AG04450 (cell line): ENCODE measurements around the gene S100A12. TPM values are rescaled to one million over a fixed set of nuclear protein-coding genes. Genes with fewer than 3 reads are reported as not detected.

Experiments
- CTCF ChIA-PET: fragments of 300-600, 350-600 bp; formaldehyde crosslinking; extraction: SDS; loops from one replicate; lab custom pipeline; 2022; ENCODE audit warnings: antibody characterized with exemption, inconsistent platforms; lab: Charles Lee
- POLR2A ChIA-PET: fragments of 350-600 bp; formaldehyde crosslinking; extraction: SDS; loops from one replicate; lab custom pipeline; 2021; ENCODE audit warnings: antibody characterized with exemption, inconsistent platforms; lab: Yijun Ruan, JAX
- DNase-seq: peaks from one replicate; pipeline ENCODE4 v3.0.0-alpha.2; 2011; ENCODE audit warnings: low read depth, low spot score
- H3K27ac ChIP-seq: one replicate; pipeline ENCODE4 v1.5.1; 2012; ENCODE audit warnings: low read depth, low read length, control low read depth
- H3K27me3 ChIP-seq: one replicate; pipeline ENCODE4 v1.6.0; 2012; ENCODE audit warnings: low read length; ENCODE audit not compliant: control insufficient read depth, insufficient read depth
- H3K4me3 ChIP-seq: 2 replicates; pipeline ENCODE4 v1.5.1; 2011; ENCODE audit warnings: mild to moderate bottlenecking, low read depth, low read length, control low read depth
- H3K9me3 ChIP-seq: 2 replicates; pipeline ENCODE4 v1.5.1; 2012; ENCODE audit warnings: low read length; ENCODE audit not compliant: control insufficient read depth, insufficient read depth
- polyA plus RNA-seq: library from polyadenylated mRNA; depleted of rRNA; stranded (reverse); fragments of >200 nt; gene quantifications from 2 replicates; pipeline ENCODE4 v1.2.3, GENCODE V29; 2011
- TF ChIP-seq, protein P1 (sequence below): IDR thresholded peaks from 2 replicates; pipeline ENCODE4 v1.5.1; 2011; ENCODE audit warnings: low read depth, low read length, control low read depth, inconsistent platforms

The S100A12 gene
- polyA plus RNA-seq, 1 experiment = not detected

DNA sequence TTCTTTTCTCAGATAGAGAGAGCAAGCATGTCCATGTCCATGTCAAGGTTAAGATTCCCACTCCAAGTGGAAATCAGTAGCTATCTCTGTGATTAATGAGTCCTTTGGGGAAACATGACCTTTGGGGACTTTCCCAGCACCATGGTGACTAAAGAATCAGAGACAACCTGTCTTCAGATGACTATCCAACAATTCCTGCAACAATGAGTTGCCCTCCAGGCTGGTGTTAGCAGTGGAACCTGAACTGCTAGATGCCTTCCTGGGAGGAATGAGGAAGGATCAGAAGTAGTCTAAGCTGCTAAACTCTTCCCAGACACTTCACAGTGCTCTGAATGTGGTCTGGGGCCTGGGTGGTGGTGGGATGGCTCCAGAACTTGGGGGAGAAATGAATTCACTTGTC lies 11.3 kb downstream of the S100A12 start:
- Histone ChIP-seq H3K27ac (no peak overlapping the region), H3K27me3 (peaks cover 8% of the 10 kb centered on the region), H3K4me3 (no peak overlapping the region), H3K9me3 (no peaks in the 10 kb centered on the region)
- CTCF ChIA-PET = interaction anchor here (4.9 kb wide), 1 partner anchor 11 kb away, joined by 27 read pairs; no protein-coding TSS in a partner anchor
- POLR2A ChIA-PET = no interaction called here
- DNase-seq = no peak
- TF ChIP-seq, protein P1, sequence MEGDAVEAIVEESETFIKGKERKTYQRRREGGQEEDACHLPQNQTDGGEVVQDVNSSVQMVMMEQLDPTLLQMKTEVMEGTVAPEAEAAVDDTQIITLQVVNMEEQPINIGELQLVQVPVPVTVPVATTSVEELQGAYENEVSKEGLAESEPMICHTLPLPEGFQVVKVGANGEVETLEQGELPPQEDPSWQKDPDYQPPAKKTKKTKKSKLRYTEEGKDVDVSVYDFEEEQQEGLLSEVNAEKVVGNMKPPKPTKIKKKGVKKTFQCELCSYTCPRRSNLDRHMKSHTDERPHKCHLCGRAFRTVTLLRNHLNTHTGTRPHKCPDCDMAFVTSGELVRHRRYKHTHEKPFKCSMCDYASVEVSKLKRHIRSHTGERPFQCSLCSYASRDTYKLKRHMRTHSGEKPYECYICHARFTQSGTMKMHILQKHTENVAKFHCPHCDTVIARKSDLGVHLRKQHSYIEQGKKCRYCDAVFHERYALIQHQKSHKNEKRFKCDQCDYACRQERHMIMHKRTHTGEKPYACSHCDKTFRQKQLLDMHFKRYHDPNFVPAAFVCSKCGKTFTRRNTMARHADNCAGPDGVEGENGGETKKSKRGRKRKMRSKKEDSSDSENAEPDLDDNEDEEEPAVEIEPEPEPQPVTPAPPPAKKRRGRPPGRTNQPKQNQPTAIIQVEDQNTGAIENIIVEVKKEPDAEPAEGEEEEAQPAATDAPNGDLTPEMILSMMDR = no peak

DNA sequence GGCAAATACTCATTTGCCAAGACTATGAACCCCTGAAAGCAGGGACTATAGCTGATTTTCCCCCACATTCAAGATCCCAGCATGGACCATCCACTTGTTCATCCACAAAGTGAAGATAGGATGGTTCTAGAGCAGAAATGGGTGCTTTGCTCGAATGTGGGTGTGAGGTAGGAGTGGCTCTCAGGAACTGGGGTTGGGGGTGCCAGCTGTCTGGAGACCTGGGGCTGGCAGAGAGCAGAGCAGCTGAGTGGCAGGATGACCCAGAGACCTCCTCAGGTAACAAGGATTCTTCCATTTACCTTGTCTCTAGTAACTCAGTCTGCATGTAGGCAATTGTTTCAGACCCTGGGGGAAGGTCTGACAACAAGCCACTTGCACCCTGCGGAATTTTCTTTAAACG lies 11.8 kb downstream of the S100A12 start:
- Histone ChIP-seq H3K9me3 (no peaks in the 10 kb centered on the region), H3K27me3 (peaks cover 8% of the 10 kb centered on the region), H3K4me3 (no peak overlapping the region), H3K27ac (no peak overlapping the region)
- ChIA-PET CTCF (interaction anchor here (4.9 kb wide), 1 partner anchor 10 kb away, joined by 27 read pairs; no protein-coding TSS in a partner anchor), POLR2A (no interaction called here)
- no peak for DNase-seq
- TF ChIP-seq, protein P1 = no peak

DNA sequence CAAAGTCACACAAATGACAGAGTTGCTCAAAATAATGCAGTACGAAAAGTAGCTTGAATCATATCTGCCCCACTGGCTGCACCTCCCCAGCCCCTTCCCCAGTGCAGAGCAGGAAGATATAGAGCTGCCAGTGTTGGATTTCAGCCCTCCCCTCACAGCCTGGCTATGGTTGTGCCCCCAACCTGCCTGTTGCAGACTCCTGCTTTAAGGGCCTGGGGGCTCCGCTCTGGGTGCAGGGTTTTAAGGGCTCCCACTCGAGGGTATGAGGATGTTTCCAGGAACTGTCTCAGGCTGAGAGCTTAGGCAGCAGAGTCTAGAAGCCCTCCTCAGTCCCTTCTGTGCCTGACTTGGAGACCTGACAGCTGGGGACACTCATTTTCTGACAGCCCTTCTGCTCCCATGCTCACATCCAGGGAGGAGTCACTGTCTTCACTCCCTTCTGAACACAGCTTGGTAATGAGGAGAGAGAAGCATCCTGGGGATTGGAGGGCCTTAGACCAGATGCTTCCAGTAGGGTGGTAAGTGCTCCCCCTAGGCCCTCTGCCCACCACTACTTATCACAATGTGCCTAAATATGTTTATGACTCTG lies 13.1 kb downstream of the S100A12 start:
- POLR2A ChIA-PET = no interaction called here
- CTCF ChIA-PET = interaction anchor here (4.9 kb wide), 1 partner anchor 9 kb away, joined by 27 read pairs; no protein-coding TSS in a partner anchor
- Histone ChIP-seq H3K9me3 (no peaks in the 10 kb centered on the region), H3K4me3 (no peak overlapping the region), H3K27ac (no peak overlapping the region), H3K27me3 (peaks cover 8% of the 10 kb centered on the region)
- TF ChIP-seq, protein P1 = no peak
- DNase-seq = no peak

DNA sequence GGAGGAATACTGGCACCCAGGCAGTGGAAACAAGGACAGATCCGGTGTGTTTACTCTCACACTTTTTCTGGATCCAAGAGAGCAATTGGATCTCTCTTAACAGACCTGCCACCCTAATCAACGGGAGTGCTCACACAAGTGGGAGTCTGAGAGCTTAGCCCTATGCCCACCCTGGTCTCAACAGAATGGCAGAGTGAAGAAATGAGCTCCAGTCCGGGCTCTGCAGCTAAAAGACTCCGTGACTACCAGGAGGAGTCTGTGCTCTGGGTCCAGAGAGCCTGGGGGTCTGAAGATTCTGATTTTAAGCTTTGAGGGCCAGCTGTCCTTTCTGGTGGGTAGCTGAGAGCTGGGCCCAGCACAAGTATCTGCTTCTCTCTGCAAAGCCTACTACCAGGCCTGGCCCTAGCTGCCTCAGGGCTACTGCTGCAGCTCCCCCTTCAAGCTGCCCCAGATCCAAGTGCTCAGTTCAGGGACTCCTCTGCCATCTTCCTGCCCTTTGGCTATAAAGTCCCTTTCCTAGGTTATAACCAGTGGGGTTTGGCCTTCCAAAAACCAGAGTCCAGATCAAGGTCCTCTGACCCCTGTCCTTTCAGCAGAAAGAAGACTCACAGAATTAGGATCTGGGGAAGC lies 13.8 kb downstream of the S100A12 start:
- Histone ChIP-seq H3K4me3 (no peak overlapping the region), H3K27me3 (peaks cover 8% of the 10 kb centered on the region), H3K27ac (no peak overlapping the region), H3K9me3 (no peaks in the 10 kb centered on the region)
- TF ChIP-seq, protein P1 = no peak
- CTCF ChIA-PET = interaction anchor here (4.9 kb wide), 1 partner anchor 8 kb away, joined by 27 read pairs; no protein-coding TSS in a partner anchor
- no peak for DNase-seq
- POLR2A ChIA-PET = no interaction called here
